ENCODE data around the gene SPRING1.

GRCh38 chr12:116714175-116714574 lies 23.7 kb downstream of the SPRING1 start:
- no peak for TF ChIP-seq EP300 (IDR thresholded peaks at IDR 0.05)
- TF ChIP-seq, protein P1, sequence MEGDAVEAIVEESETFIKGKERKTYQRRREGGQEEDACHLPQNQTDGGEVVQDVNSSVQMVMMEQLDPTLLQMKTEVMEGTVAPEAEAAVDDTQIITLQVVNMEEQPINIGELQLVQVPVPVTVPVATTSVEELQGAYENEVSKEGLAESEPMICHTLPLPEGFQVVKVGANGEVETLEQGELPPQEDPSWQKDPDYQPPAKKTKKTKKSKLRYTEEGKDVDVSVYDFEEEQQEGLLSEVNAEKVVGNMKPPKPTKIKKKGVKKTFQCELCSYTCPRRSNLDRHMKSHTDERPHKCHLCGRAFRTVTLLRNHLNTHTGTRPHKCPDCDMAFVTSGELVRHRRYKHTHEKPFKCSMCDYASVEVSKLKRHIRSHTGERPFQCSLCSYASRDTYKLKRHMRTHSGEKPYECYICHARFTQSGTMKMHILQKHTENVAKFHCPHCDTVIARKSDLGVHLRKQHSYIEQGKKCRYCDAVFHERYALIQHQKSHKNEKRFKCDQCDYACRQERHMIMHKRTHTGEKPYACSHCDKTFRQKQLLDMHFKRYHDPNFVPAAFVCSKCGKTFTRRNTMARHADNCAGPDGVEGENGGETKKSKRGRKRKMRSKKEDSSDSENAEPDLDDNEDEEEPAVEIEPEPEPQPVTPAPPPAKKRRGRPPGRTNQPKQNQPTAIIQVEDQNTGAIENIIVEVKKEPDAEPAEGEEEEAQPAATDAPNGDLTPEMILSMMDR (IDR thresholded peaks at IDR 0.05): no peak

Measured in sigmoid colon (tissue), 4 donors.